HepG2 (cell line): ENCODE data around the gene GATB. TPM values are rescaled to one million over a fixed set of nuclear protein-coding genes. Genes with fewer than 3 reads are reported as not detected.

ENCODE experiments used
- ATAC-seq: fragments of 200-7000 bp; cut with Tn5 transposase; 3 replicates; pipeline ENCODE4 v1.9.1; 2020; ENCODE audit warnings: mild to moderate bottlenecking, moderate library complexity
- BruUV-seq: library from RNA; stranded (reverse); fragments of 400-500 nt; replicated peaks from 2 replicates; lab custom pipeline; 2021; lab: Mats Ljungman, UMichigan
- CTCF ChIA-PET: fragments of 300-600 bp; formaldehyde crosslinking; extraction: SDS; loops from one replicate; lab custom pipeline; 2021; ENCODE audit warnings: low total read pairs, inconsistent platforms, low intra/inter-chr PET ratio; lab: Yijun Ruan, JAX
- POLR2A ChIA-PET: fragments of 350-600 bp; sonication (Branson Sonifier 250); formaldehyde crosslinking; loops from one replicate; lab custom pipeline; 2020; ENCODE audit warnings: antibody characterized with exemption, inconsistent platforms; lab: Yijun Ruan, JAX
- DNase-seq: peaks from one replicate; pipeline ENCODE4 v3.0.0-alpha.2; 2015; ENCODE audit warnings: low spot score
- FAIRE-seq: peaks from 3 replicates; lab custom pipeline; 2011; peaks lifted over from hg19 to GRCh38; lab: Jason Lieb, UNC
- H2AFZ ChIP-seq: one replicate; pipeline ENCODE4 v1.6.1; 2011; ENCODE audit warnings: low read length, inconsistent platforms
- H3K27ac ChIP-seq: fragments of 300-600 bp; 3 replicates; pipeline ENCODE4 v1.8.0; 2011; ENCODE audit warnings: mixed run types, mild to moderate bottlenecking, mixed read lengths, low read length, inconsistent platforms; ENCODE audit not compliant: insufficient read depth; ENCODE audit errors: extremely low read length
- H3K27me3 ChIP-seq, 2 experiments: fragments of 200-600 bp in 1 of 2; 2 replicates in 1 of 2; 3 replicates in 1 of 2; pipeline versions ENCODE4 v1.6.0 to v1.8.0; 2011; ENCODE audit warnings: low read length in 2 of 2, mild to moderate bottlenecking in 2 of 2, moderate library complexity in 2 of 2, inconsistent platforms in 1 of 2; ENCODE audit not compliant: insufficient read depth in 2 of 2, control insufficient read depth in 1 of 2
- H3K36me3 ChIP-seq, 2 experiments: fragments of 200-600 bp in 1 of 2; replicated peaks in 1 of 2; 2 replicates in 1 of 2; 3 replicates in 1 of 2; pipeline versions ENCODE4 v1.5.1 to v1.8.0; 2011; ENCODE audit warnings: low read length in 2 of 2, inconsistent platforms in 1 of 2; ENCODE audit not compliant: insufficient read depth in 2 of 2, control insufficient read depth in 1 of 2
- H3K4me1 ChIP-seq: 2 replicates; pipeline ENCODE4 v1.5.1; 2012; ENCODE audit warnings: low read length, inconsistent platforms; ENCODE audit not compliant: insufficient read depth
- H3K4me2 ChIP-seq: 2 replicates; pipeline ENCODE4 v1.6.0; 2011; ENCODE audit warnings: low read depth, low read length, inconsistent platforms
- H3K4me3 ChIP-seq, 3 experiments: fragments of 200-600 bp in 1 of 3; sonication (generic), shearing (Covaris generic) in 1 of 3; replicated peaks in 1 of 3; 2 replicates each; pipeline ENCODE4 v1.5.1; 2011 to 2016; ENCODE audit warnings: low read length in 3 of 3, inconsistent platforms in 2 of 3, low read depth in 2 of 3, mild to moderate bottlenecking in 2 of 3, control low read depth in 1 of 3, mixed read lengths in 1 of 3; ENCODE audit not compliant: insufficient read depth in 1 of 3
- H3K79me2 ChIP-seq: one replicate; pipeline ENCODE4 v1.6.1; 2011; ENCODE audit warnings: low read length, inconsistent platforms; ENCODE audit not compliant: insufficient read depth
- H3K9ac ChIP-seq: 2 replicates; pipeline ENCODE4 v1.6.0; 2011; ENCODE audit warnings: mild to moderate bottlenecking, low read depth, low read length, inconsistent platforms; ENCODE audit not compliant: insufficient read depth
- H3K9me3 ChIP-seq: 2 replicates; pipeline ENCODE4 v1.5.1; 2012; ENCODE audit warnings: mild to moderate bottlenecking, low read length
- H4K20me1 ChIP-seq: 2 replicates; pipeline ENCODE4 v1.6.0; 2011; ENCODE audit warnings: inconsistent platforms, mild to moderate bottlenecking, low read length, moderate library complexity; ENCODE audit not compliant: insufficient read depth
- SIN3A ChIP-seq: IDR thresholded peaks from 2 replicates; pipeline ENCODE4 v1.6.1; 2011; ENCODE audit warnings: low read depth, mild to moderate bottlenecking, control low read depth, low read length, borderline replicate concordance
- WGBS: methylation state at CpG from one replicate; pipeline ENCODE4 v1.1.6; 2017; ENCODE audit warnings: low lambda C conversion rate; 5-methylcytosine and 5-hydroxymethylcytosine counted together
- in situ Hi-C: cut with HindIII; loops from 2 replicates; pipeline ENCODE4 v1.10.0; 2017; ENCODE audit warnings: low pct_unique_long_range_greater_than_20kb; ENCODE audit not compliant: extremely low pct_ligation_motif_present
- intact Hi-C: fragments of 100-400 bp; cut with micrococcal nuclease; formaldehyde crosslinking; loops from one replicate; pipeline ENCODE4 v1.10.0; 2022; ENCODE audit not compliant: unreplicated experiment
- polyA plus RNA-seq, 8 experiments: library from polyadenylated mRNA; depleted of rRNA in 3 of 8; stranded (reverse) in 7 of 8; unstranded in 1 of 8; fragments of >200 nt; fragmentation: Illumina TruSeq in 4 of 8; extraction: Trizol in 4 of 8; gene quantifications; 2 replicates each; pipeline versions ENCODE4 v1.2.1 to v1.2.3, GENCODE V29; 2011 to 2016; ENCODE audit warnings: low read depth in 4 of 8, missing spikeins in 1 of 8, mixed read lengths in 1 of 8; ENCODE audit not compliant: insufficient read depth in 1 of 8
- total RNA-seq, 5 experiments: library from RNA; depleted of rRNA; stranded (reverse); fragments of >200 nt; fragmentation: Illumina TruSeq; extraction: Trizol; gene quantifications; 2 replicates each; pipeline ENCODE4 v1.2.3, GENCODE V29; 2016; ENCODE audit warnings: low read depth in 1 of 5
- TF ChIP-seq, protein P1 (sequence below): sonication (generic); formaldehyde crosslinking; IDR thresholded peaks from 2 replicates; pipeline ENCODE4 v1.9.0; 2021; ENCODE audit warnings: missing genetic modification reagents, borderline replicate concordance

The GATB gene
- total and polyA plus RNA-seq, 2 of the 13 experiments (the other 11 are each of a cell fraction or from before 2014, with no cell fraction given) = 32.3 to 32.4 TPM

DNA sequence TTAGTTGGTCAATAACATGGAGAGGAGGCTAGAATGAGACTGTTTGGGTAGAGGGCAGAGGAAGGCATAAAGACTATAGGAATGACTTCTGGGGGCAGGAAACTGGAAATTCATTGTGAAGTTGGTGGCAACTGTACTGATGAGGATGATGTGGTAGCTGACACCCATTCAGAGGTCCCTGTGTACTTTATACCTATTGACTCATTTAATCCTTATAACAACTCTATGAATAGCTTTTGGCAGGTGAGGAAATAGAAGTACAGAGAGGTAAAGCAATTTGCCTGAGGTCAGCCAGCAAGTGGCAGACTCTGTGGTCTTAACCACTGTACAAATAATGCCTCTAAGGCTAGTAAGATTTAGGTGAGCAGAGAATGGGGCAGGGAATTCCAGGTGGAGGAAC lies 100.1 kb downstream of the GATB start (continued):
- TF ChIP-seq, protein P1, sequence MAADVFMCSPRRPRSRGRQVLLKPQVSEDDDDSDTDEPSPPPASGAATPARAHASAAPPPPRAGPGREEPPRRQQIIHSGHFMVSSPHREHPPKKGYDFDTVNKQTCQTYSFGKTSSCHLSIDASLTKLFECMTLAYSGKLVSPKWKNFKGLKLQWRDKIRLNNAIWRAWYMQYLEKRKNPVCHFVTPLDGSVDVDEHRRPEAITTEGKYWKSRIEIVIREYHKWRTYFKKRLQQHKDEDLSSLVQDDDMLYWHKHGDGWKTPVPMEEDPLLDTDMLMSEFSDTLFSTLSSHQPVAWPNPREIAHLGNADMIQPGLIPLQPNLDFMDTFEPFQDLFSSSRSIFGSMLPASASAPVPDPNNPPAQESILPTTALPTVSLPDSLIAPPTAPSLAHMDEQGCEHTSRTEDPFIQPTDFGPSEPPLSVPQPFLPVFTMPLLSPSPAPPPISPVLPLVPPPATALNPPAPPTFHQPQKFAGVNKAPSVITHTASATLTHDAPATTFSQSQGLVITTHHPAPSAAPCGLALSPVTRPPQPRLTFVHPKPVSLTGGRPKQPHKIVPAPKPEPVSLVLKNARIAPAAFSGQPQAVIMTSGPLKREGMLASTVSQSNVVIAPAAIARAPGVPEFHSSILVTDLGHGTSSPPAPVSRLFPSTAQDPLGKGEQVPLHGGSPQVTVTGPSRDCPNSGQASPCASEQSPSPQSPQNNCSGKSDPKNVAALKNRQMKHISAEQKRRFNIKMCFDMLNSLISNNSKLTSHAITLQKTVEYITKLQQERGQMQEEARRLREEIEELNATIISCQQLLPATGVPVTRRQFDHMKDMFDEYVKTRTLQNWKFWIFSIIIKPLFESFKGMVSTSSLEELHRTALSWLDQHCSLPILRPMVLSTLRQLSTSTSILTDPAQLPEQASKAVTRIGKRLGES = no peak

DNA sequence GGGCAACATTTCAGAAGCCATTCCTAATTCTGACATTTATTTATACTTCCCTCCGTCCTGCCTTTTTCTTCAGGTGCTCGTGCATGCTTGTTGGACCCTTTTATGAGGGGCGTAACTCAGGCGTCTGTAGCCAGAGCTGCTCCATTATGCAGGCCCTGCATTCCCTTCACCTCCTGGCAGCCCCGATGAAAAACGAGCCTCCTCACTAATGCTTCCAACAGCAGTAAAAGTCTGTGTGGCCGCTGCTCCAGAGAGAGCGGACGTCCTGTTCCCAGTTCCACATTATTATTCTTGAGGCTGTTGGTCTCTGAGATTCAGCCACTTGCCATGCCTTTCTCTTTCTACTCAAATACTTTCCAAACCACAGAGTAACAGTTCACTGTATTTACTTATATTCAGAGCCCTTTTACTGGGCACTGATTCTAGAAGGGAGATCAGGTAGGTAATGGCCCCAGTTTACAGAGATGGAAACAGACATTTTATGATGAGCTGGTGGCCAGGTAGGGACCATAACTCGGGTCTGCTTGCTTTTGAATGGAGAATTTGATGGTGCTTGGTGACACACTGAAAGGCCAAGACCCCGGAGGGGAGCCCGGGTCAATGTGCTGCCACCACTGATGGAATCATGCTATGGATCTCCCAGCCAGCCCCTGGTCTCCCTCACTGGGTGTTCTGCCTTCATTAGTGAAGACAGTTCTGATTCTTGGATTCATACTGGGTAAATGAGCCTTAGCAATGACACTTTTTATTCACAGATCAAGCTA lies 101.0 kb downstream of the GATB start:
- no peak overlapping the region for H3K4me3 ChIP-seq
- in situ Hi-C loops = no loop called here
- no TSS peak for BruUV-seq
- DNase-seq (no peak), ATAC-seq (no peak), FAIRE-seq (no peak)
- H3K4me2 ChIP-seq = no peak overlapping the region
- H3K36me3 ChIP-seq = 0 out of 5 replicates have a peak, but pooled peaks cover 0 to 12% of the 10 kb centered on the region in 2 experiments
- H4K20me1 ChIP-seq = no peaks in the 10 kb centered on the region
- H3K27ac ChIP-seq = no peak overlapping the region
- H2AFZ ChIP-seq = no peak overlapping the region
- WGBS = 79% methylated on average over 12 of the region's 12 CpGs
- H3K9me3 ChIP-seq = no peaks in the 10 kb centered on the region
- ChIA-PET POLR2A (no interaction called here), CTCF (no interaction called here)
- intact Hi-C loops = no loop called here
- H3K79me2 ChIP-seq = no peaks in the 10 kb centered on the region
- H3K4me1 ChIP-seq = no peaks in the 10 kb centered on the region
- H3K9ac ChIP-seq = no peak overlapping the region
- no peaks in the 10 kb centered on the region for H3K27me3 ChIP-seq
- TF ChIP-seq SIN3A = no peak
